HG03439 (cell line): ENCODE measurements around the gene MVD.

ENCODE experiments used
- ATAC-seq: cut with Tn5 transposase; IDR thresholded peaks from one replicate; pipeline ENCODE4 v1.9.1; 2021; ENCODE audit warnings: mild to moderate bottlenecking, moderate library complexity; ENCODE audit not compliant: unreplicated experiment

Gene MVD

GRCh38 chr16:88697116-88697830 is 34.4 kb upstream of the MVD start:
- ATAC-seq = no peak

GRCh38 chr16:88696441-88696840 is 33.5 kb upstream of the MVD start:
- ATAC-seq = no peak

GRCh38 chr16:88695753-88696152 is 32.9 kb upstream of the MVD start:
- ATAC-seq = no peak

GRCh38 chr16:88695218-88695617 is 32.3 kb upstream of the MVD start:
- ATAC-seq = no peak

- ATAC-seq = no peak
Measured at GRCh38 chr16:88694221-88695087, 31.6 kb upstream of the MVD start.

- no peak for ATAC-seq
Measured at GRCh38 chr16:88693420-88694177, 30.7 kb upstream of the MVD start.

GRCh38 chr16:88692861-88693260 is 30.0 kb upstream of the MVD start:
- ATAC-seq = no peak

- ATAC-seq = no peak
Measured at GRCh38 chr16:88691924-88692560, 29.2 kb upstream of the MVD start.

GRCh38 chr16:88691129-88691813 is 28.4 kb upstream of the MVD start:
- ATAC-seq = no peak

GRCh38 chr16:88690341-88691128 is 27.6 kb upstream of the MVD start:
- no peak for ATAC-seq

GRCh38 chr16:88688013-88688778 is 25.3 kb upstream of the MVD start:
- ATAC-seq = no peak

- no peak for ATAC-seq
Measured at GRCh38 chr16:88687676-88688012, 24.8 kb upstream of the MVD start.

- no peak for ATAC-seq
Measured at GRCh38 chr16:88687254-88687576, 24.3 kb upstream of the MVD start.

- peak; percentile 46 for ATAC-seq
Measured at GRCh38 chr16:88686439-88687253, 23.8 kb upstream of the MVD start, which contains the start of gene SNAI3. TSS of gene SNAI3 (minus strand) at chr16:88686507. CDS start at chr16:88686406, 101 bp downstream.

GRCh38 chr16:88686062-88686438 is 23.2 kb upstream of the MVD start:
- peak; percentile 14 for ATAC-seq

- no peak for ATAC-seq
Measured at GRCh38 chr16:88685156-88686061, 22.5 kb upstream of the MVD start.

- ATAC-seq = no peak
Measured at GRCh38 chr16:88684569-88685155, 21.8 kb upstream of the MVD start.
